IMR-90 (cell line): ENCODE data around the gene DUT. TPM values are rescaled to one million over a fixed set of nuclear protein-coding genes. Genes with fewer than 3 reads are reported as not detected.
"Not testable (repeated sequence)": the region's sequence is repeated elsewhere in the genome, so short reads cannot be mapped to it uniquely, and the experiment has no call there.

Experiments
- ATAC-seq: fragments of 200-7000 bp; cut with Tn5 transposase; 2 replicates; pipeline ENCODE4 v1.9.1; 2020; ENCODE audit warnings: low read depth, mild to moderate bottlenecking, moderate library complexity
- BruUV-seq: library from RNA; stranded (reverse); fragments of 400-500 nt; replicated peaks from 2 replicates; lab custom pipeline; 2021; lab: Mats Ljungman, UMichigan
- CTCF ChIA-PET: fragments of 300-600 bp; formaldehyde crosslinking; extraction: SDS; loops from one replicate; lab custom pipeline; 2021; ENCODE audit warnings: antibody characterized with exemption; lab: Yijun Ruan, JAX
- POLR2A ChIA-PET: fragments of 300-600 bp; sonication (Branson Sonifier 250); formaldehyde crosslinking; loops from one replicate; lab custom pipeline; 2022; ENCODE audit warnings: antibody characterized with exemption; ENCODE audit not compliant: unreplicated experiment; lab: Charles Lee
- DNase-seq: peaks from one replicate; pipeline ENCODE4 v3.0.0; 2013
- H2AFZ ChIP-seq: replicated peaks from 2 replicates; pipeline ENCODE3; 2013; ENCODE audit warnings: low read length, mild to moderate bottlenecking; ENCODE audit not compliant: poor library complexity
- H2AK5ac ChIP-seq: 2 replicates; pipeline ENCODE4 v1.6.1; 2013; ENCODE audit warnings: low read depth, low read length, inconsistent platforms
- H2AK9ac ChIP-seq: replicated peaks from 2 replicates; pipeline ENCODE3; 2013; ENCODE audit warnings: mild to moderate bottlenecking, low read depth, low read length, moderate library complexity; ENCODE audit not compliant: poor library complexity
- H2BK120ac ChIP-seq: 2 replicates; pipeline ENCODE4 v1.6.1; 2013; ENCODE audit warnings: low read depth, low read length, inconsistent platforms
- H2BK15ac ChIP-seq: 3 replicates; pipeline ENCODE4 v1.6.1; 2013; ENCODE audit warnings: low read depth, low read length, inconsistent platforms
- H2BK20ac ChIP-seq: 2 replicates; pipeline ENCODE4 v1.6.1; 2013; ENCODE audit warnings: low read depth, mild to moderate bottlenecking, inconsistent platforms, low read length, moderate library complexity
- H2BK5ac ChIP-seq: 2 replicates; pipeline ENCODE4 v1.6.1; 2013; ENCODE audit warnings: mild to moderate bottlenecking, low read depth, low read length, inconsistent platforms; ENCODE audit not compliant: poor library complexity, severe bottlenecking
- H3K14ac ChIP-seq: replicated peaks from 2 replicates; pipeline ENCODE4 v1.6.1; 2013; ENCODE audit warnings: low read depth, low read length, inconsistent platforms
- H3K18ac ChIP-seq: 2 replicates; pipeline ENCODE4 v1.6.1; 2013; ENCODE audit warnings: low read depth, low read length, control low read depth
- H3K23ac ChIP-seq: 2 replicates; pipeline ENCODE4 v1.6.1; 2013; ENCODE audit warnings: low read depth, low read length, inconsistent platforms
- H3K27ac ChIP-seq: 2 replicates; pipeline ENCODE4 v1.5.1; 2013; ENCODE audit warnings: mild to moderate bottlenecking, control low read depth, low read length; ENCODE audit not compliant: insufficient read depth
- H3K27me3 ChIP-seq: 2 replicates; pipeline ENCODE4 v1.6.1; 2013; ENCODE audit warnings: low read length; ENCODE audit not compliant: control insufficient read depth, insufficient read depth
- H3K36me3 ChIP-seq: 2 replicates; pipeline ENCODE4 v1.6.1; 2013; ENCODE audit warnings: low read length, mixed read lengths; ENCODE audit not compliant: control insufficient read depth, insufficient read depth
- H3K4ac ChIP-seq: 2 replicates; pipeline ENCODE4 v1.6.1; 2013; ENCODE audit warnings: low read depth, low read length, inconsistent platforms
- H3K4me1 ChIP-seq: 2 replicates; pipeline ENCODE4 v1.6.1; 2013; ENCODE audit warnings: low read length, mixed read lengths; ENCODE audit not compliant: control insufficient read depth, insufficient read depth
- H3K4me2 ChIP-seq: 2 replicates; pipeline ENCODE4 v1.6.1; 2013; ENCODE audit warnings: low read depth, mild to moderate bottlenecking, control low read depth, low read length, moderate library complexity
- H3K4me3 ChIP-seq: 2 replicates; pipeline ENCODE4 v1.5.1; 2013; ENCODE audit warnings: low read depth, mild to moderate bottlenecking, control low read depth, low read length, moderate library complexity; ENCODE audit not compliant: insufficient read depth
- H3K56ac ChIP-seq: 2 replicates; pipeline ENCODE4 v1.6.1; 2013; ENCODE audit warnings: low read length, inconsistent platforms; ENCODE audit not compliant: insufficient read depth; ENCODE audit errors: extremely low read depth
- H3K79me1 ChIP-seq, 2 experiments: 2 replicates each; pipeline ENCODE4 v1.6.1; 2013; ENCODE audit warnings: low read length in 2 of 2, inconsistent platforms in 1 of 2, low read depth in 1 of 2
- H3K9ac ChIP-seq: 2 replicates; pipeline ENCODE4 v1.6.1; 2013; ENCODE audit warnings: low read depth, low read length, control low read depth
- H3K9me1 ChIP-seq: 2 replicates; pipeline ENCODE4 v1.6.1; 2013; ENCODE audit warnings: low read length, inconsistent platforms; ENCODE audit not compliant: insufficient read depth
- H3K9me3 ChIP-seq: 2 replicates; pipeline ENCODE4 v1.6.1; 2013; ENCODE audit warnings: low read length; ENCODE audit not compliant: control insufficient read depth, insufficient read depth
- H4K20me1 ChIP-seq: 2 replicates; pipeline ENCODE4 v1.6.1; 2013; ENCODE audit warnings: low read length, inconsistent platforms; ENCODE audit not compliant: insufficient read depth
- H4K5ac ChIP-seq: 2 replicates; pipeline ENCODE4 v1.6.1; 2013; ENCODE audit warnings: mild to moderate bottlenecking, low read depth, low read length, control low read depth
- H4K8ac ChIP-seq, 2 experiments: 2 replicates each; pipeline ENCODE4 v1.6.1; 2013; ENCODE audit warnings: low read depth in 2 of 2, low read length in 2 of 2, control low read depth in 1 of 2, inconsistent platforms in 1 of 2
- H4K91ac ChIP-seq: 2 replicates; pipeline ENCODE4 v1.6.1; 2013; ENCODE audit warnings: low read depth, low read length, inconsistent platforms; ENCODE audit not compliant: insufficient read depth
- CHD1 ChIP-seq: IDR thresholded peaks from 2 replicates; pipeline ENCODE4 v1.6.1; 2012; ENCODE audit warnings: low read depth, low read length, improper control_type of control experiment
- FOS ChIP-seq: fragments of 150-350 bp; IDR thresholded peaks from 2 replicates; pipeline ENCODE4 v1.6.1; 2016; ENCODE audit warnings: low read depth, low read length
- MAZ ChIP-seq: IDR thresholded peaks from 2 replicates; pipeline ENCODE4 v1.6.1; 2012; ENCODE audit warnings: low read depth, mild to moderate bottlenecking, low read length, improper control_type of control experiment, moderate library complexity, borderline replicate concordance
- MXI1 ChIP-seq: IDR thresholded peaks from 2 replicates; pipeline ENCODE4 v1.6.1; 2012; ENCODE audit warnings: low read depth, mild to moderate bottlenecking, low read length, moderate library complexity, borderline replicate concordance
- WGBS, 2 experiments: methylation state at CpG; one replicate each; pipeline versions ENCODE4 v1.1.5 to v1.1.7; 2013; ENCODE audit warnings: missing lambda C conversion rate in 2 of 2; ENCODE audit not compliant: insufficient read length in 1 of 2; ENCODE audit errors: extremely low coverage in 2 of 2; 5-methylcytosine and 5-hydroxymethylcytosine counted together
- dilution Hi-C: fragments of 300-500 bp; cut with HindIII; formaldehyde crosslinking; loops from one replicate; pipeline ENCODE4 v1.14.3; 2018; ENCODE audit warnings: low sequenced_read_pairs; ENCODE audit not compliant: unreplicated experiment
- in situ Hi-C: fragments of 300-500 bp; cut with MboI; formaldehyde crosslinking; loops from 3 replicates; pipeline ENCODE4 v1.14.3; 2019; ENCODE audit warnings: low sequenced_read_pairs, inconsistent platforms, mixed read lengths
- intact Hi-C: fragments of 100-400 bp; cut with micrococcal nuclease; formaldehyde crosslinking; loops from 2 replicates; pipeline ENCODE4 v1.10.0; 2022
- polyA plus RNA-seq, 3 experiments: library from polyadenylated mRNA; depleted of rRNA; stranded (reverse); fragments of >200 nt; gene quantifications; 2 replicates each; pipeline ENCODE4 v1.2.3, GENCODE V29; 2012; ENCODE audit warnings: low replicate concordance in 1 of 3
- total RNA-seq: library from RNA; depleted of rRNA; stranded (reverse); fragments of >200 nt; gene quantifications from 2 replicates; pipeline ENCODE4 v1.2.3, GENCODE V29; 2012

The DUT gene
- total and polyA plus RNA-seq, 2 of the 4 experiments (the other 2 are of a cell fraction): 18.8 to 36.4 TPM

DNA sequence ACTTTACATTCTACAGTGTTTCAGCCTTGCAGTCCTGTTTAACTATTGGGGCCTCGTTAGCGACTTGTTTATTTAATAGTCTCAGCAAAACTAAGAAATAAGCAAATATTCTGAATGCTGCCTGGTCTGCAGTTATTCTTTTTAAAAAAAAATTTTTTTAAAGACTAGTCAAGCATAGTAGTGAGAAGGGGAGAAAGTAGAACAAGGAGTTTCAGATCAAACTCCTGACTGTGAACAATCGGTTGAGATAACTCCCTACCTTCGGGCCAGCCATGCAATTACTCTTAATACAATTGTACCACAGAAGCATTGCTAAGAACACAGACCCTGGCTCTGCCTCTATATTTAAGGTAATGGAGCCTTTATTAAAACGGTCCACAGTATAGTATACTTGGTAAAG, 5.8 kb upstream of the DUT start:
- Histone ChIP-seq H4K5ac (no peak overlapping the region), H2AK9ac (no peak overlapping the region), H3K18ac (no peak overlapping the region), H3K9me1 (no peaks in the 10 kb centered on the region), H3K4me2 (no peak overlapping the region), H3K36me3 (no peaks in the 10 kb centered on the region), H3K23ac (no peak overlapping the region), H3K4me1 (no peaks in the 10 kb centered on the region; the same call in 1 of the 2 replicates), H4K20me1 (no peaks in the 10 kb centered on the region), H3K9ac (no peak overlapping the region), H2AFZ (no peak overlapping the region), H2BK5ac (no peak overlapping the region), H2AK5ac (no peak overlapping the region), H2BK120ac (no peak overlapping the region), H2BK15ac (no peak overlapping the region), H3K4me3 (no peak overlapping the region), H4K91ac (no peak overlapping the region), H3K14ac (no peak overlapping the region), H3K79me1 (peaks cover 0 to 12% of the 10 kb centered on the region in 2 experiments; a peak in 2 of 4 replicates), H3K27ac (no peak overlapping the region), H3K56ac (no peak overlapping the region), H3K27me3 (no peaks in the 10 kb centered on the region), H2BK20ac (no peak overlapping the region), H3K9me3 (no peaks in the 10 kb centered on the region), H3K4ac (no peak overlapping the region), H4K8ac (no peak overlapping the region)
- BruUV-seq: no TSS peak
- in situ Hi-C loops: no loop called here
- POLR2A ChIA-PET: no interaction called here
- no peak for ATAC-seq
- no peak for DNase-seq
- CTCF ChIA-PET: no interaction called here
- TF ChIP-seq CHD1 (no peak), FOS (no peak), MXI1 (no peak), MAZ (no peak)
- dilution Hi-C loops: no loop called here
- WGBS, 2 experiments: no CpG with 5 or more reads among the region's 5 CpGs
- intact Hi-C loops: no loop called here

DNA sequence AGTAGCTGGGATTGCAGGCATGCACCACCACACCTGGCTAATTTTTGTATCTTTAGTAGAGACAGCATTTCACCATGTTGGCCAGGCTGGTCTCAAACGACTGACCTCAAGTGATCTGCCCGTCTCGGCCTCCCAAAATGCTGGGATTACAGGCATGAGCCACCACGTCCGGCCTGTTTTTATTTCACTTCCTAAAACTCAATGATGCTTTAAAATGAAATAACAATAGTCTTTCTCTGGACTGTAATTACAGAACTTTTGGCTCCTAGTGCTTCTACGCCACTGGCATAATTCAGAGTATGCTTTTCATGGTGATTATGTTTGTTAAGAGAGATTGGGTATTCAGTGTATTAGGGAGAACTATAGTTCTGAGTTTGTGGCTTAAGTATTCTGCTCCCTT, 5.0 kb upstream of the DUT start:
- H3K9ac ChIP-seq, POLR2A ChIA-PET, H3K4me1 ChIP-seq, H3K4me3 ChIP-seq, H2BK5ac ChIP-seq, H3K4me2 ChIP-seq, H2AK9ac ChIP-seq, BruUV-seq, H2AFZ ChIP-seq, ATAC-seq, H4K5ac ChIP-seq, H4K91ac ChIP-seq, H3K23ac ChIP-seq, H4K8ac ChIP-seq, dilution Hi-C loops, H3K9me3 ChIP-seq, H3K14ac ChIP-seq, H3K4ac ChIP-seq, H3K9me1 ChIP-seq, H2BK15ac ChIP-seq, H2BK120ac ChIP-seq, H4K20me1 ChIP-seq, H3K18ac ChIP-seq, H3K27ac ChIP-seq, DNase-seq, H3K36me3 ChIP-seq, in situ Hi-C loops, CTCF ChIA-PET, intact Hi-C loops, H3K56ac ChIP-seq, H2AK5ac ChIP-seq, H2BK20ac ChIP-seq, H3K27me3 ChIP-seq: not testable (repeated sequence)
- H3K79me1 ChIP-seq: peaks cover 0 to 13% of the 10 kb centered on the region in 2 experiments; a peak in 2 of 4 replicates
- WGBS, 2 experiments: 71% methylated on average over 1 of the region's 6 CpGs; no CpG with 5 or more reads in 1 of the 2 experiments
